Keratinocyte (primary cell): ENCODE data around the gene TSHZ3.

ENCODE experiments used
- EZH2 ChIP-seq: IDR thresholded peaks from one replicate; pipeline ENCODE4 v1.6.1; 2012; ENCODE audit warnings: inconsistent platforms, mild to moderate bottlenecking, low read length, moderate library complexity
- TF ChIP-seq, protein P1 (sequence below), 3 experiments: IDR thresholded peaks in 1 of 3; conservative IDR thresholded peaks in 1 of 3; optimal IDR thresholded peaks in 1 of 3; 2 replicates in 2 of 3; 3 replicates in 1 of 3; pipeline versions ENCODE3 to v1.5.1; 2011; ENCODE audit warnings: low read length in 3 of 3, mild to moderate bottlenecking in 3 of 3, moderate library complexity in 2 of 3, control low read depth in 1 of 3, inconsistent platforms in 1 of 3; ENCODE audit not compliant: insufficient read depth in 2 of 3; ENCODE audit errors: extremely low read depth in 1 of 3

DNA sequence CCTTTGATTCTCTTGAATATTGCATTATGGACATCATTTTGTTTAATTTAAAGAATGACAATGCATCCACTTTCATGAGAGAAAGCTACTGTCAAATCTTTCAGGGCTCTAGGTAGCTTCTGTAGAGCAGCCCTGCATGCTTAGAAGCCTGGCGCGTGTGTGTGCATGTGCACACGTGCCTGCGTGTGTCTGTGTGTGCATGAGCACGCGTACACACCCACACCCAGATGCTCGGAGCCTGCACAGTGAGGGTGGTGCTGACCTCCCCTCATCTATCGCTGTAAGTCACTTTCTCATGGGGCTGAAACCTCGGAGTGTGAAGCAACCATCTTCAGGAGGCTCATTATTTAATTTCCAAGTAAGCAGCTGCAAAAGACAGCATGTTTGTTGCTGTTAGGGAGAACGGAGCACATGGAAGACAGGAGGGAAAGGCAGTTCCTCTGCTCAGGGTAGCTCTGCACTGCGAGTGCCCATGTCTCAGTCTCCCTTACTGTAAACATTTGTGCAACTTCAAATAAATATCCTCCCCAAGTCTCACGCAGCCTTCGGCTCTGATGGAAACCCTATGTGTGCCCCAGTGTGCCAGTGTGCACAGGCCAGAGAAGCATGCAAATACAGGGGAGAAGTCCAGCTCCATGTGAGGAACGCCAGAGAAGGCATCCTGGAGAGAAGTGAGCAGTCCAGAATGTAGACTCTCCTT, 22.8 kb downstream of the TSHZ3 start:
- TF ChIP-seq, protein P1, sequence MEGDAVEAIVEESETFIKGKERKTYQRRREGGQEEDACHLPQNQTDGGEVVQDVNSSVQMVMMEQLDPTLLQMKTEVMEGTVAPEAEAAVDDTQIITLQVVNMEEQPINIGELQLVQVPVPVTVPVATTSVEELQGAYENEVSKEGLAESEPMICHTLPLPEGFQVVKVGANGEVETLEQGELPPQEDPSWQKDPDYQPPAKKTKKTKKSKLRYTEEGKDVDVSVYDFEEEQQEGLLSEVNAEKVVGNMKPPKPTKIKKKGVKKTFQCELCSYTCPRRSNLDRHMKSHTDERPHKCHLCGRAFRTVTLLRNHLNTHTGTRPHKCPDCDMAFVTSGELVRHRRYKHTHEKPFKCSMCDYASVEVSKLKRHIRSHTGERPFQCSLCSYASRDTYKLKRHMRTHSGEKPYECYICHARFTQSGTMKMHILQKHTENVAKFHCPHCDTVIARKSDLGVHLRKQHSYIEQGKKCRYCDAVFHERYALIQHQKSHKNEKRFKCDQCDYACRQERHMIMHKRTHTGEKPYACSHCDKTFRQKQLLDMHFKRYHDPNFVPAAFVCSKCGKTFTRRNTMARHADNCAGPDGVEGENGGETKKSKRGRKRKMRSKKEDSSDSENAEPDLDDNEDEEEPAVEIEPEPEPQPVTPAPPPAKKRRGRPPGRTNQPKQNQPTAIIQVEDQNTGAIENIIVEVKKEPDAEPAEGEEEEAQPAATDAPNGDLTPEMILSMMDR (optimal IDR thresholded peaks at IDR 0.05 in 1 of 3, IDR thresholded peaks at IDR 0.05 in 1 of 3, conservative IDR thresholded peaks at IDR 0.05 in 1 of 3; ENCODE audit: extremely low read depth in 1 of 3, insufficient read depth in 2 of 3, low read length in 3 of 3) = no peak
- TF ChIP-seq EZH2 = no peak
